ENCODE data around the gene ERGIC1. TPM values are rescaled to one million over a fixed set of nuclear protein-coding genes. Genes with fewer than 3 reads are reported as not detected.

The ERGIC1 gene
- total and polyA plus RNA-seq, 3 donors from 2014 or later, result 89.8 to 100.0 (median 94.1) TPM

DNA sequence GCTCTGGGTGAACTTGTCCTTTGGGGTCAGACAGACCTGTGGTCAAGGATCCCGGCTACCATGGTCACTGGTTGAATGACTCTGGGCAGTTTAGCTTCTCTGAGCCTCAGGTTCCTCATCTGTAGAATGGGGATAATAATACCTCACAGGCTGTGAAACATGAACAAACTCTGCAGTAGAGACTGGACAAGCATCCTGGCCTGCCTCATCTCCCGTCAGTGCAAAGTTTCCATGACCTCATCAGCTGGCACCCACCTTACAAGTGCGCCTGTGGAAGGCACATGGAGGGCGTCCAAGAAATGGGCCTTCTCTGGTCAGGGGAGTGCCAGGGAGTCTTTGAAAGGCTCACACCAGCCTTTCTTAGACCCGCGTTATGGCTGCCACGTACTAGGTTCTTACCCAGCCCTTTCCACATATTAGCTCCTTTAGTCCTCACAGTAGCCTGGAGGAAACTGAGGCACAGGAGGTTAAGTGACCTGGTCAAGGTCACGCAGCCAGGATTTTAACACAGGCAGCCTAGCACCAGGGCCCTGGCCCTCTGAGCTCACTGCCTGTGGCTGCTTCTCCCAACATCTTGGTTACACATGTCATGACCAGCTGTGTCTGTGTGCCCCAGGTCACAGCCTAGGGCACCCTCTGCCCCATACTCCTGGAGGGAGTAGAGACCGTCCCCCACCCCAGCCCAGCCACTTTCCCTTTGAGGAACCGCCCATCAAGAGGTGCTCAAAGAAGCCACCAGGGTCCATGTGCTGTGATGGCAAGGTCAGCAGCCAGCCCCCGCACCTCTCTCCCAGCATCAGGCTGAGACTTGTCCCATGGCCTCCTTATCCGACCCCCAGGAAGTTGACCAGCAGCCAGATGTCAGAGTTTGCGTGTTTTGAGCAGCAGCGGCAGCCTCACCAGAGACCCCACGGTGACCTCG is 85.7 kb downstream of the ERGIC1 start:
- Histone ChIP-seq H3K27ac (no peak overlapping the region), H3K9me3 (no peaks in the 10 kb centered on the region), H3K4me1 (no peaks in the 10 kb centered on the region), H3K27me3 (no peaks in the 10 kb centered on the region), H3K4me3 (no peak overlapping the region), H3K36me3 (ENCODE audit: low read depth, missing control alignments) (no peaks in the 10 kb centered on the region)
- TF ChIP-seq, protein P1, sequence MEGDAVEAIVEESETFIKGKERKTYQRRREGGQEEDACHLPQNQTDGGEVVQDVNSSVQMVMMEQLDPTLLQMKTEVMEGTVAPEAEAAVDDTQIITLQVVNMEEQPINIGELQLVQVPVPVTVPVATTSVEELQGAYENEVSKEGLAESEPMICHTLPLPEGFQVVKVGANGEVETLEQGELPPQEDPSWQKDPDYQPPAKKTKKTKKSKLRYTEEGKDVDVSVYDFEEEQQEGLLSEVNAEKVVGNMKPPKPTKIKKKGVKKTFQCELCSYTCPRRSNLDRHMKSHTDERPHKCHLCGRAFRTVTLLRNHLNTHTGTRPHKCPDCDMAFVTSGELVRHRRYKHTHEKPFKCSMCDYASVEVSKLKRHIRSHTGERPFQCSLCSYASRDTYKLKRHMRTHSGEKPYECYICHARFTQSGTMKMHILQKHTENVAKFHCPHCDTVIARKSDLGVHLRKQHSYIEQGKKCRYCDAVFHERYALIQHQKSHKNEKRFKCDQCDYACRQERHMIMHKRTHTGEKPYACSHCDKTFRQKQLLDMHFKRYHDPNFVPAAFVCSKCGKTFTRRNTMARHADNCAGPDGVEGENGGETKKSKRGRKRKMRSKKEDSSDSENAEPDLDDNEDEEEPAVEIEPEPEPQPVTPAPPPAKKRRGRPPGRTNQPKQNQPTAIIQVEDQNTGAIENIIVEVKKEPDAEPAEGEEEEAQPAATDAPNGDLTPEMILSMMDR (IDR thresholded peaks at IDR 0.05), result no peak
- no peak for TF ChIP-seq POLR2A (IDR thresholded peaks at IDR 0.05)
- intact Hi-C loops (cut with DNase I; ENCODE audit: low total_unique reads), result no loop called here
- DNase-seq, result no peak
- 80 to 87% methylated on average over 9 to 16 of the region's 16 CpGs for WGBS, 2 donors

DNA sequence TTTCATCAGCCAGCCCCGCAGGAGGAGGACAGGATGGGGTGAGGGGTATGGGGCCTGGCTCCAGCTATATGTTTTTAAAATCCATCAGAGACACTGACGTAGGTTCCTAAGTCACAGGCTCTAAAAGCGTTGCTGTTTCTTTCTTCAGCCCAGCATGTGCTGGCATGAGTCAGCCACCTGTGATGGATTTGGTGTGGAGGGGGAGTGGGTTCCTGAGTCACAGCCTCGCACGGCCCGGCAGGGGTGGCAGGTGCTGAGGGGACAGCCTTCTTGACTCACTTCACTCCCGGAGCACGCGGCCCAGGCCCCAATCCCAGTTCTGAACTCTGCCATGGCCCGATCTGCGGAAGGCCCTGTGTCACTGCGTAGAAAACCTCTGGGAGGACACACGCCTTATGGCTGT is 86.4 kb downstream of the ERGIC1 start:
- Histone ChIP-seq H3K36me3 (ENCODE audit: low read depth, missing control alignments) (no peaks in the 10 kb centered on the region), H3K4me3 (no peak overlapping the region), H3K27ac (no peak overlapping the region), H3K9me3 (no peaks in the 10 kb centered on the region), H3K4me1 (no peaks in the 10 kb centered on the region), H3K27me3 (no peaks in the 10 kb centered on the region)
- no peak for TF ChIP-seq POLR2A (IDR thresholded peaks at IDR 0.05)
- TF ChIP-seq, protein P1 (IDR thresholded peaks at IDR 0.05), result no peak
- no peak for DNase-seq
- WGBS, 2 donors, result 84 to 86% methylated on average over 8 to 13 of the region's 13 CpGs
- intact Hi-C loops (cut with DNase I; ENCODE audit: low total_unique reads), result no loop called here

DNA sequence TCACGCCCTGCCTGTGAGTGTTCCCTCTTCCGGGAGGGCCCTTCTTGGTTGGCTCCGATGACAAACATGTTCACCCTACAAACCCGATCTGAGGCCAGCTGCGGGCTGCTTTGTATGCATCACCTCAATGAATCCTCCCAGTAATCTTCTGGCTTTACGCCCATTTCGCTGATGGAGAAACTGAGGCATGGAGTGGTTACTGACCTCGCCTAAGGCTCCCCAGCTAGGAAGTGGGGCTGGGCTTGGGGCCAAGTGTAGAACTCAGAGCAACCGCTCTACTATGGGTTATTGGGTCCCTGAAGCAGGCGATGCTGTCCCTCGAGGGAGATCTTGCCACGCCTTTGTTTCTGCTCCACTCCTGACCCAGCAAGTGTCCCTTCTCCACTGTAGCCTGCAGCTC is 86.9 kb downstream of the ERGIC1 start:
- Histone ChIP-seq H3K36me3 (ENCODE audit: low read depth, missing control alignments) (no peaks in the 10 kb centered on the region), H3K4me1 (no peaks in the 10 kb centered on the region)
- intact Hi-C loops (cut with DNase I; ENCODE audit: low total_unique reads), result no loop called here

DNA sequence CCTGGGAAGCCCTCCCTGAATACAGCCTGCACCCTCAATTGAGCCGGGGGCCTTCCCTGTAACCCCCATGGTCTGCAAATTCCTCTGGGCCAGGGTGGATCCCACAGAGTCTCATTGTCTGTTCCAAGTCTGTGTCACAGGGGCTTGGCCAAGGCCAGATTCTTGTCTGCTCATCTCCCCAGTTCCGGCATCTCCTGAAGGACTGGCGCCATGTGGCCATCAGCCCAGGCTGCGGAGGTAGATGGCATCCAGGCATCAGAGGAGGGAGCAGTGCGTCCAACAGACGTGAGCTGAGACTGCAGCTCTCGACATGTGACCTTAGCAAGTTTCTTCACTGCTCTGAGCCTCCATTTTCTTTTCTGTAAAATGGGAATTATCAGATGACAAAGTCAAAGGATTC is 87.9 kb downstream of the ERGIC1 start:
- TF ChIP-seq, protein P1 (IDR thresholded peaks at IDR 0.05), result no peak
- TF ChIP-seq POLR2A (IDR thresholded peaks at IDR 0.05), result no peak
- Histone ChIP-seq H3K9me3 (no peaks in the 10 kb centered on the region), H3K27ac (no peak overlapping the region), H3K4me3 (no peak overlapping the region), H3K4me1 (no peaks in the 10 kb centered on the region), H3K27me3 (no peaks in the 10 kb centered on the region), H3K36me3 (ENCODE audit: low read depth, missing control alignments) (no peaks in the 10 kb centered on the region)
- 85 to 99% methylated on average over 7 of the region's 7 CpGs for WGBS, 2 donors
- no peak for DNase-seq
- intact Hi-C loops (cut with DNase I; ENCODE audit: low total_unique reads), result no loop called here

More for the DNA sequence above, 86.9 kb downstream of the ERGIC1 start:
- DNase-seq, result no peak
- no peak for TF ChIP-seq POLR2A (IDR thresholded peaks at IDR 0.05)
- TF ChIP-seq, protein P1 (IDR thresholded peaks at IDR 0.05), result no peak
- H3K27ac ChIP-seq, result no peak overlapping the region
- no peaks in the 10 kb centered on the region for H3K27me3 ChIP-seq
- 88 to 97% methylated on average over 12 of the region's 12 CpGs for WGBS, 2 donors
- H3K9me3 ChIP-seq, result no peaks in the 10 kb centered on the region
- H3K4me3 ChIP-seq, result no peak overlapping the region

Measured in testis (tissue), 3 donors.